Panc1 (cell line): ENCODE results near the gene METRN. TPM values are rescaled to one million over a fixed set of nuclear protein-coding genes. Genes with fewer than 3 reads are reported as not detected.

ENCODE experiments used
- ATAC-seq: fragments of 200-7000 bp; cut with Tn5 transposase; 2 replicates; pipeline ENCODE4 v1.9.1; 2020; ENCODE audit warnings: mild to moderate bottlenecking, moderate library complexity
- BruUV-seq: library from RNA; stranded (reverse); fragments of 400-500 nt; replicated peaks from 2 replicates; lab custom pipeline; 2021; lab: Mats Ljungman, UMichigan
- CTCF ChIA-PET: fragments of 300-600 bp; sonication (Branson Sonifier 250); formaldehyde crosslinking; loops from one replicate; lab custom pipeline; 2022; ENCODE audit warnings: antibody characterized with exemption; lab: Charles Lee
- POLR2A ChIA-PET: fragments of 300-600 bp; sonication (Branson Sonifier 250); formaldehyde crosslinking; loops from one replicate; lab custom pipeline; 2022; ENCODE audit warnings: antibody characterized with exemption; lab: Charles Lee
- DNase-seq: peaks from one replicate; pipeline ENCODE4 v3.0.0-alpha.2; 2010; ENCODE audit warnings: low read depth, low spot score
- H3K27ac ChIP-seq: 2 replicates; pipeline ENCODE4 v1.5.1; 2011; ENCODE audit warnings: mild to moderate bottlenecking, low read length, inconsistent platforms
- H3K27me3 ChIP-seq: fragments of 200-500 bp; sonication (Bioruptor generic); 2 replicates; pipeline ENCODE4 v1.6.0; 2014; ENCODE audit warnings: low read length, inconsistent platforms; ENCODE audit not compliant: control insufficient read depth, insufficient read depth
- H3K36me3 ChIP-seq: fragments of 200-500 bp; sonication (Bioruptor generic); 2 replicates; pipeline ENCODE4 v1.5.1; 2014; ENCODE audit warnings: inconsistent platforms, mild to moderate bottlenecking, low read length, moderate library complexity; ENCODE audit not compliant: control insufficient read depth, insufficient read depth
- H3K4me1 ChIP-seq: 2 replicates; pipeline ENCODE4 v1.5.1; 2011; ENCODE audit warnings: inconsistent platforms, mild to moderate bottlenecking, low read length, moderate library complexity; ENCODE audit not compliant: control insufficient read depth, insufficient read depth
- H3K4me3 ChIP-seq, 2 experiments: 2 replicates each; pipeline ENCODE4 v1.5.1; 2011 to 2012; ENCODE audit warnings: low read depth in 2 of 2, low read length in 2 of 2, mild to moderate bottlenecking in 2 of 2, inconsistent platforms in 1 of 2, moderate library complexity in 1 of 2
- H3K9me3 ChIP-seq: fragments of 200-500 bp; sonication (Bioruptor generic); 2 replicates; pipeline ENCODE4 v1.5.1; 2014; ENCODE audit warnings: low read depth, mild to moderate bottlenecking, inconsistent platforms, low read length, moderate library complexity; ENCODE audit not compliant: control insufficient read depth, insufficient read depth
- POLR2AphosphoS5 ChIP-seq: IDR thresholded peaks from 2 replicates; pipeline ENCODE4 v1.6.1; 2012; ENCODE audit warnings: mild to moderate bottlenecking, low read depth, low read length, moderate library complexity
- SIN3A ChIP-seq: IDR thresholded peaks from 2 replicates; pipeline ENCODE4 v1.6.1; 2012; ENCODE audit warnings: low read depth, mild to moderate bottlenecking, low read length, moderate library complexity, borderline replicate concordance; ENCODE audit not compliant: insufficient read depth
- TCF7L2 ChIP-seq: IDR thresholded peaks from 2 replicates; pipeline ENCODE4 v1.6.1; 2011; ENCODE audit warnings: mild to moderate bottlenecking, low read depth, low read length, inconsistent platforms
- in situ Hi-C: cut with HindIII; loops from 2 replicates; pipeline ENCODE4 v1.10.0; 2016; ENCODE audit warnings: low sequenced_read_pairs, low pct_unique_long_range_greater_than_20kb
- intact Hi-C: fragments of 100-400 bp; cut with micrococcal nuclease; formaldehyde crosslinking; loops from one replicate; pipeline ENCODE4 v1.10.0; 2022; ENCODE audit not compliant: unreplicated experiment
- total RNA-seq: library from RNA; stranded (reverse); gene quantifications from one replicate; pipeline ENCODE4 v1.2.1, GENCODE V29; 2021; ENCODE audit not compliant: unreplicated experiment
- TF ChIP-seq, protein P1 (sequence below): fragments of 450-650 bp; IDR thresholded peaks from 2 replicates; pipeline ENCODE4 v1.5.1; 2017; ENCODE audit warnings: mild to moderate bottlenecking
- TF ChIP-seq, protein P2 (sequence below), 2 experiments: IDR thresholded peaks; 2 replicates each; pipeline ENCODE4 v1.6.1; 2011 to 2012; ENCODE audit warnings: low read depth in 2 of 2, control low read depth in 1 of 2, low read length in 1 of 2, mild to moderate bottlenecking in 1 of 2, moderate library complexity in 1 of 2; ENCODE audit not compliant: insufficient read depth in 1 of 2

Gene METRN
- total RNA-seq, 1 experiment from 2014 or later, result 407 TPM

DNA sequence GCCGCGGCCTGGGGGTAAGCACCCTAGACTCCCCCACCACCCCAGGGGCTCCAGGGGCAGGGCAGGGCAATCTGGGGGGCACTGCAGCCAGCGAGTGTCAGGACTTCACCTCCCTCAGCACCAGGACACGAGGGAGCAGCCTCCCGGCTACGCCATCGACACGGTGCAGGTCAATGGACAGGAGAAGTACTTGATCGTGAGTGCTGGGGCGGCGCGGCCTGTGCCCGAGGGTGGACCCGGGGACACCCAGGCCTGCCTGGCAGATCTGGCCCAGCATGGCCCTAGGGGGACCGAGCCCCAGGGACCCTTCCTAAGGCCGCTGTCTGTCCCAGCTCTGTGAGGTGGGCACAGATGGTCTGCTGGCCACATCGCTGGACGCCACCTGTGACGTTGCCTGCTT lies 42.5 kb upstream of the METRN start:
- no TSS peak for BruUV-seq
- Histone ChIP-seq H3K9me3 (no peaks in the 10 kb centered on the region), H3K36me3 (peaks cover 3% of the 10 kb centered on the region; the same call in 1 of the 2 replicates), H3K27ac (no peak overlapping the region), H3K4me3 (no peak overlapping the region), H3K27me3 (no peaks in the 10 kb centered on the region), H3K4me1 (peaks cover 28% of the 10 kb centered on the region)
- in situ Hi-C loops, result no loop called here
- ATAC-seq (no peak), DNase-seq (no peak)
- intact Hi-C loops, result no loop called here
- TF ChIP-seq, protein P1, sequence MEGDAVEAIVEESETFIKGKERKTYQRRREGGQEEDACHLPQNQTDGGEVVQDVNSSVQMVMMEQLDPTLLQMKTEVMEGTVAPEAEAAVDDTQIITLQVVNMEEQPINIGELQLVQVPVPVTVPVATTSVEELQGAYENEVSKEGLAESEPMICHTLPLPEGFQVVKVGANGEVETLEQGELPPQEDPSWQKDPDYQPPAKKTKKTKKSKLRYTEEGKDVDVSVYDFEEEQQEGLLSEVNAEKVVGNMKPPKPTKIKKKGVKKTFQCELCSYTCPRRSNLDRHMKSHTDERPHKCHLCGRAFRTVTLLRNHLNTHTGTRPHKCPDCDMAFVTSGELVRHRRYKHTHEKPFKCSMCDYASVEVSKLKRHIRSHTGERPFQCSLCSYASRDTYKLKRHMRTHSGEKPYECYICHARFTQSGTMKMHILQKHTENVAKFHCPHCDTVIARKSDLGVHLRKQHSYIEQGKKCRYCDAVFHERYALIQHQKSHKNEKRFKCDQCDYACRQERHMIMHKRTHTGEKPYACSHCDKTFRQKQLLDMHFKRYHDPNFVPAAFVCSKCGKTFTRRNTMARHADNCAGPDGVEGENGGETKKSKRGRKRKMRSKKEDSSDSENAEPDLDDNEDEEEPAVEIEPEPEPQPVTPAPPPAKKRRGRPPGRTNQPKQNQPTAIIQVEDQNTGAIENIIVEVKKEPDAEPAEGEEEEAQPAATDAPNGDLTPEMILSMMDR, result no peak
- no peak for TF ChIP-seq SIN3A
- CTCF ChIA-PET, result no interaction called here
- POLR2A ChIA-PET, result no interaction called here

DNA sequence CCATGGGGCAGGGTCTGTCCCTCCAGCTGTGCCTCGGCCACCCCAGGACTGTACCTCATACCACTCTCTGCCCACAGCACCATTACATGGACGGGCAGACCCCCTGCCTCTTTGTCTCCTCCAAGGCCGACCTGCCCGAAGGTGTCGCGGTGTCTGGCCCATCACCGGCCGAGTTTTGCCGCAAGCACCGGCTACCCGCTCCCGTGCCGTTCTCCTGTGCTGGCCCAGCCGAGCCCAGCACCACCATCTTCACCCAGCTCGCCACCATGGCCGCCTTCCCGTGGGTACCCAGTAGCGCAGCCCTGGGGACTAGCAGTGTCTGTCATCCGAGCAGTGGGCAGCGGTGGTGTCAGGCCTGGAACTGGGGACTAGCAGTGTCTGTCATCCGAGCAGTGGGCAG lies 42.1 kb upstream of the METRN start:
- peaks cover 28% of the 10 kb centered on the region for H3K4me1 ChIP-seq
- in situ Hi-C loops, result no loop called here
- BruUV-seq, result no TSS peak
- no peak overlapping the region for H3K27ac ChIP-seq
- ChIA-PET CTCF (no interaction called here), POLR2A (no interaction called here)
- peaks cover 3% of the 10 kb centered on the region; the same call in 1 of the 2 replicates for H3K36me3 ChIP-seq
- ATAC-seq, result no peak
- DNase-seq, result no peak
- H3K27me3 ChIP-seq, result no peaks in the 10 kb centered on the region
- H3K4me3 ChIP-seq, result no peak overlapping the region
- TF ChIP-seq TCF7L2 (no peak), POLR2AphosphoS5 (no peak), SIN3A (no peak)
- TF ChIP-seq, protein P1, result no peak
- TF ChIP-seq, protein P2, sequence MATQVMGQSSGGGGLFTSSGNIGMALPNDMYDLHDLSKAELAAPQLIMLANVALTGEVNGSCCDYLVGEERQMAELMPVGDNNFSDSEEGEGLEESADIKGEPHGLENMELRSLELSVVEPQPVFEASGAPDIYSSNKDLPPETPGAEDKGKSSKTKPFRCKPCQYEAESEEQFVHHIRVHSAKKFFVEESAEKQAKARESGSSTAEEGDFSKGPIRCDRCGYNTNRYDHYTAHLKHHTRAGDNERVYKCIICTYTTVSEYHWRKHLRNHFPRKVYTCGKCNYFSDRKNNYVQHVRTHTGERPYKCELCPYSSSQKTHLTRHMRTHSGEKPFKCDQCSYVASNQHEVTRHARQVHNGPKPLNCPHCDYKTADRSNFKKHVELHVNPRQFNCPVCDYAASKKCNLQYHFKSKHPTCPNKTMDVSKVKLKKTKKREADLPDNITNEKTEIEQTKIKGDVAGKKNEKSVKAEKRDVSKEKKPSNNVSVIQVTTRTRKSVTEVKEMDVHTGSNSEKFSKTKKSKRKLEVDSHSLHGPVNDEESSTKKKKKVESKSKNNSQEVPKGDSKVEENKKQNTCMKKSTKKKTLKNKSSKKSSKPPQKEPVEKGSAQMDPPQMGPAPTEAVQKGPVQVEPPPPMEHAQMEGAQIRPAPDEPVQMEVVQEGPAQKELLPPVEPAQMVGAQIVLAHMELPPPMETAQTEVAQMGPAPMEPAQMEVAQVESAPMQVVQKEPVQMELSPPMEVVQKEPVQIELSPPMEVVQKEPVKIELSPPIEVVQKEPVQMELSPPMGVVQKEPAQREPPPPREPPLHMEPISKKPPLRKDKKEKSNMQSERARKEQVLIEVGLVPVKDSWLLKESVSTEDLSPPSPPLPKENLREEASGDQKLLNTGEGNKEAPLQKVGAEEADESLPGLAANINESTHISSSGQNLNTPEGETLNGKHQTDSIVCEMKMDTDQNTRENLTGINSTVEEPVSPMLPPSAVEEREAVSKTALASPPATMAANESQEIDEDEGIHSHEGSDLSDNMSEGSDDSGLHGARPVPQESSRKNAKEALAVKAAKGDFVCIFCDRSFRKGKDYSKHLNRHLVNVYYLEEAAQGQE (IDR thresholded peaks at IDR 0.05; ENCODE audit: insufficient read depth in 1 of 2, low read depth in 2 of 2, low read length in 1 of 2), result no peak
- H3K9me3 ChIP-seq, result no peaks in the 10 kb centered on the region
- intact Hi-C loops, result no loop called here
